Stomach (tissue), 9 donors: ENCODE results near the gene ANKRD52. TPM values are rescaled to one million over a fixed set of nuclear protein-coding genes. Genes with fewer than 3 reads are reported as not detected.

Experiments
- DNase-seq, 2 donors: peaks; one replicate each; pipeline versions ENCODE4 v3.0.0 to v3.0.0-alpha.2; 2013 to 2019
- H3K27ac ChIP-seq, 5 donors: fragments of 200-600 bp in 4 of 5; sonication (generic) in 4 of 5; one replicate each; pipeline ENCODE4 v1.5.1; 2013 to 2019; ENCODE audit warnings: mild to moderate bottlenecking in 1 of 5, moderate library complexity in 1 of 5
- H3K27me3 ChIP-seq, 3 donors: fragments of 200-600 bp; sonication (generic); one replicate each; pipeline ENCODE4 v1.5.1; 2017 to 2019; ENCODE audit warnings: mixed run types in 1 of 3
- H3K36me3 ChIP-seq, 4 donors: fragments of 200-600 bp; sonication (generic); 1 replicate in 3 of 4; 2 replicates in 1 of 4; pipeline ENCODE4 v1.5.1; 2016 to 2019
- H3K4me1 ChIP-seq, 4 donors: fragments of 200-600 bp; sonication (generic); one replicate each; pipeline ENCODE4 v1.5.1; 2016 to 2019
- H3K4me3 ChIP-seq, 4 donors: fragments of 200-600 bp; sonication (generic) in 3 of 4; one replicate each; pipeline ENCODE4 v1.5.1; 2016 to 2019; ENCODE audit warnings: mild to moderate bottlenecking in 1 of 4
- H3K9me3 ChIP-seq, 4 donors: fragments of 200-600 bp; sonication (generic); one replicate each; pipeline ENCODE4 v1.5.1; 2016 to 2019
- CTCF ChIP-seq, 7 experiments: fragments of 450-650 bp in 4 of 7; fragments of 200-600 bp in 3 of 7; sonication (generic) in 3 of 7; IDR thresholded peaks; one replicate each; pipeline ENCODE4 v1.5.1; 2016 to 2019; ENCODE audit warnings: antibody characterized with exemption in 7 of 7, control low read depth in 2 of 7, mild to moderate bottlenecking in 1 of 7
- EP300 ChIP-seq: sonication (generic); formaldehyde crosslinking; IDR thresholded peaks from one replicate; pipeline ENCODE4 v1.6.1; 2017; ENCODE audit warnings: antibody characterized with exemption
- POLR2A ChIP-seq, 4 donors: fragments of 450-650 bp; IDR thresholded peaks; one replicate each; pipeline ENCODE4 v1.6.1; 2016; ENCODE audit warnings: antibody characterized with exemption in 4 of 4, control low read depth in 2 of 4, mild to moderate bottlenecking in 1 of 4, moderate library complexity in 1 of 4
- POLR2AphosphoS5 ChIP-seq, 3 donors: sonication (generic); formaldehyde crosslinking; IDR thresholded peaks; one replicate each; pipeline ENCODE4 v1.6.1; 2016; ENCODE audit warnings: antibody characterized with exemption in 3 of 3
- WGBS, 5 donors: extraction: QIAGEN DNeasy Blood & Tissue Kit in 3 of 5; methylation state at CpG; one replicate each; pipeline versions ENCODE4 v1.1.5 to v1.1.7; 2013 to 2018; 5-methylcytosine and 5-hydroxymethylcytosine counted together
- intact Hi-C: fragments of 100-400 bp; cut with DNase I; formaldehyde crosslinking; loops from one replicate; pipeline ENCODE4 v1.15.1; 2023; ENCODE audit warnings: low total_unique reads
- polyA plus RNA-seq, 3 donors: library from polyadenylated mRNA; stranded (reverse); fragments of 200-250 nt; gene quantifications; one replicate each; pipeline ENCODE4 v1.2.3, GENCODE V29; 2013
- total RNA-seq, 5 donors: library from RNA; depleted of rRNA; stranded (reverse); fragments of >200 nt; gene quantifications; one replicate each; pipeline versions ENCODE4 v1.1.0 to v1.2.3, GENCODE V29; 2014 to 2016
- donor health status: healthy with polysubstance abuse.
- donor health status: Bipolar disorder and iron deficiency.
- donor health status: healthy.

ANKRD52 gene
- total and polyA plus RNA-seq, 8 donors = 2.3 to 28.3 (median 10.4) TPM

GRCh38 chr12:56300644-56301464 is 42.7 kb upstream of the ANKRD52 start:
- peaks cover 0 to 40% (median 29%) of the 10 kb centered on the region in 4 donors for H3K36me3 ChIP-seq
- H3K4me1 ChIP-seq = peaks cover 40 to 62% (median 52%) of the 10 kb centered on the region in 4 donors
- H3K4me3 ChIP-seq = peak overlapping the region; percentile 83 to 91 (median 88)
- intact Hi-C loops = no loop called here
- H3K27me3 ChIP-seq = no peaks in the 10 kb centered on the region
- peak in 1 of 3 donors; percentile 36 for TF ChIP-seq POLR2AphosphoS5 (IDR thresholded peaks at IDR 0.05)
- TF ChIP-seq EP300 = no peak
- no peak for TF ChIP-seq POLR2A (IDR thresholded peaks at IDR 0.05)
- TF ChIP-seq CTCF (IDR thresholded peaks at IDR 0.05) = no peak
- WGBS, 5 donors = 39 to 50% (median 41%) methylated on average over 17 to 21 of the region's 21 CpGs
- peak overlapping the region; percentile 94 to 98 (median 97) for H3K27ac ChIP-seq
- DNase-seq = no peak
- H3K9me3 ChIP-seq = no peaks in the 10 kb centered on the region

GRCh38 chr12:56299853-56300643 is 41.9 kb upstream of the ANKRD52 start, which contains the start of gene CS:
TSS of gene CS (minus strand) at chr12:56300330. CDS start at chr12:56300201, 129 bp downstream.
- peak within 1 kb of the TSS; percentile 83 to 91 (median 88) for H3K4me3 ChIP-seq
- DNase-seq = peak; percentile 99 to 100
- peaks cover 0 to 37% (median 24%) of the 10 kb centered on the region in 4 donors for H3K36me3 ChIP-seq
- TF ChIP-seq POLR2A (IDR thresholded peaks at IDR 0.05) (peak in 2 of 4 donors; percentile 7 to 67), CTCF (IDR thresholded peaks at IDR 0.05) (no peak), POLR2AphosphoS5 (IDR thresholded peaks at IDR 0.05) (peak; percentile 3 to 81 (median 64))
- H3K27me3 ChIP-seq = no peaks in the 10 kb centered on the region
- 0 to 1% (median 0%) methylated on average over 49 to 63 of the region's 63 CpGs for WGBS, 5 donors
- peaks cover 40 to 68% (median 52%) of the 10 kb centered on the region in 4 donors for H3K4me1 ChIP-seq
- H3K9me3 ChIP-seq = no peaks in the 10 kb centered on the region
- H3K27ac ChIP-seq = peak within 1 kb of the TSS; percentile 94 to 98 (median 97)
- intact Hi-C loops = no loop called here

- TF ChIP-seq POLR2AphosphoS5 (IDR thresholded peaks at IDR 0.05) (no peak), POLR2A (IDR thresholded peaks at IDR 0.05) (no peak), EP300 (no peak), CTCF (IDR thresholded peaks at IDR 0.05) (no peak)
- DNase-seq = peak in 1 of 2 donors; percentile 52
- Histone ChIP-seq H3K27ac (peak overlapping the region; percentile 94 to 98 (median 97)), H3K27me3 (no peaks in the 10 kb centered on the region), H3K9me3 (no peaks in the 10 kb centered on the region), H3K4me1 (peaks cover 40 to 74% (median 54%) of the 10 kb centered on the region in 4 donors), H3K36me3 (peaks cover 0 to 36% (median 24%) of the 10 kb centered on the region in 4 donors), H3K4me3 (peak overlapping the region; percentile 83 to 91 (median 88))
- WGBS, 5 donors = 0 to 3% (median 2%) methylated on average over 10 of the region's 10 CpGs
- intact Hi-C loops = no loop called here
Measured at GRCh38 chr12:56299308-56299852, 41.2 kb upstream of the ANKRD52 start.

- intact Hi-C loops = no loop called here
- TF ChIP-seq POLR2AphosphoS5 (IDR thresholded peaks at IDR 0.05) (no peak), EP300 (no peak), CTCF (IDR thresholded peaks at IDR 0.05) (no peak), POLR2A (IDR thresholded peaks at IDR 0.05) (no peak)
- Histone ChIP-seq H3K27me3 (no peaks in the 10 kb centered on the region), H3K9me3 (no peaks in the 10 kb centered on the region), H3K36me3 (peaks cover 0 to 36% (median 24%) of the 10 kb centered on the region in 4 donors), H3K27ac (peak overlapping the region in 4 of 5 donors; percentile 94 to 98 (median 97)), H3K4me1 (peaks cover 40 to 79% (median 57%) of the 10 kb centered on the region in 4 donors), H3K4me3 (peak overlapping the region; percentile 83 to 91 (median 88))
- WGBS, 5 donors = 68 to 76% (median 74%) methylated on average over 5 of the region's 5 CpGs
- DNase-seq = no peak
Measured at GRCh38 chr12:56298828-56299227, 40.6 kb upstream of the ANKRD52 start.
